GM21619 (cell line): Measurements from ENCODE around the gene CCDC88B.

Experiments used
- ATAC-seq: cut with Tn5 transposase; IDR thresholded peaks from one replicate; pipeline ENCODE4 v1.9.1; 2021; ENCODE audit not compliant: unreplicated experiment

CCDC88B gene

DNA sequence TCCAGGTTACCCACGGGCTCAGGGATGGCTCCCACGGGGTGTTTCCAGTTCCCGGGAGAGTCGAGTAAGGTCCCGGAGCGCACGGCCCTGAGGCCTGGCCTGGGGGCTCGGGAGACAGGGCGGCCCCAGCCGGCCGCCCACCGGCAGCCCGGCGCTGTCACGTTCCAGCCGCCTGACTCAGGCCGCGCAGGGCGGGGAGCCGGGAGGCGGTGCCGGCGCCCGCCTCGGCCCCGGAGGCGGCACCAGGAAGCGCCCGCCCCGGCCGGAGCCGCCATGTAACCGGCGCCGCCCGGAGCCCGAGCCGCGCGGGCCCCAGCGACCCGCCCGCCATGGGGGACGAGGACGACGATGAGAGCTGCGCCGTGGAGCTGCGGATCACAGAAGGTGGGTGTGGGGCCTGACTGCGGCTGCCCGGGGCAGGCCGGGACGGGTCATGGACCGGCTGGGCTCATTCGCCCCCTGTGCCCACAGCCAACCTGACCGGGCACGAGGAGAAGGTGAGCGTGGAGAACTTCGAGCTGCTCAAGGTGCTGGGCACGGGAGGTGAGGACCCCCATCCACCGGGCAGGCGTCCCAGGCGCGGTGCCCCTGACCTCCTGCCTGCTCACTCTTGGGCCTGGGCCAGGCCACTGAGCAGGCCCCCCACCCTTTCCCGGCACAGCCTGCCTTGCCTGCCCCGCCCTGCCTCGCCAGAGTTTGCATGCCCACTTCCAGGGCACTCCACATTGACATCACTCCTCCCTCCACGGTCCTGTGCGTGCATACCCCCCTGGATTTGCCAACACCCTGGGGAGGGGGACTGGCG, 19.1 kb downstream of the CCDC88B start, which contains the start of gene RPS6KA4:
Gene RPS6KA4, plus strand, starts transcription at position 256 of the 805 bp plus-strand sequence. Its CDS starts 74 bp downstream, at position 330.
- no peak for ATAC-seq

DNA sequence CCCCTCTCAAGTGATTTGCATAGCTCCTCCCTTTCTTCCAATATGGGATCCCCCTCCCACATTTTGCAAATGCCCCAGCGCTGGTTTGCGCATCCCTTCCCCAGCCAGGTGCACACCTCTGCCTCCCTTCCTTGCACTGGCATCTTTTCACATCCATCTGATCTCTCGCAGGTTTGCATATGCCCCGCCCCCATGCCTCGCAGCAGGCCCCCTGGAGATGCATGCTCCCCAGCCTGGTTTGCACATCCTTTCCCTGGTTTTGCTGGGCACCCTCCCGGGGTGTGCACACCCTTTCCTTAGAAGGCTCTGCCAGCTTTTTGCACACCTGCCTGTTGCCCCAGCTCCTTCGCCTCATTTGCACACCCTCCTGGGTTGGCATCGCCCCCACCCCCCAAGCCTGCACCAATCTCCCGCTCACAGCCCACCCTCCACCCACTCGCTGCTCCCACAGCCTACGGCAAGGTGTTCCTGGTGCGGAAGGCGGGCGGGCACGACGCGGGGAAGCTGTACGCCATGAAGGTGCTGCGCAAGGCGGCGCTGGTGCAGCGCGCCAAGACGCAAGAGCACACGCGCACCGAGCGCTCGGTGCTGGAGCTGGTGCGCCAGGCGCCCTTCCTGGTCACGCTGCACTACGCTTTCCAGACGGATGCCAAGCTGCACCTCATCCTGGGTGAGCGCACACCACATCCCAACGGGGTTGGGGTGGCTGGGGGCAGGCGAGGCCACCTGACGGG, 19.9 kb downstream of the CCDC88B start:
- no peak for ATAC-seq

GRCh38 chr11:64360448-64360921, 20.5 kb downstream of the CCDC88B start:
- no peak for ATAC-seq

DNA sequence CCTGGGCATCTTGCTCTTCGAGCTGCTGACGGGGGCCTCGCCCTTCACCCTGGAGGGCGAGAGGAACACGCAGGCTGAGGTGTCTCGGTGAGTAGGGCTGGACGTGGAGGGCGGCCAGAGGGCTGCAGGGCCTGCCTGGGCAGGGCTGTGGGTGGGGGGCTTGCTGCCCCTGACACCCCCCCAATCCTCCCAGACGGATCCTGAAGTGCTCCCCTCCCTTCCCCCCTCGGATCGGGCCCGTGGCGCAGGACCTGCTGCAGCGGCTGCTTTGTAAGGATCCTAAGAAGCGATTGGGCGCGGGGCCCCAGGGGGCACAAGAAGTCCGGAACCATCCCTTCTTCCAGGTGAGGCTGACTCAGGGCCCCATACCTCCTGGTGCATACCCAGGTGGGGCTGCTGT, 21.7 kb downstream of the CCDC88B start:
- no peak for ATAC-seq

DNA sequence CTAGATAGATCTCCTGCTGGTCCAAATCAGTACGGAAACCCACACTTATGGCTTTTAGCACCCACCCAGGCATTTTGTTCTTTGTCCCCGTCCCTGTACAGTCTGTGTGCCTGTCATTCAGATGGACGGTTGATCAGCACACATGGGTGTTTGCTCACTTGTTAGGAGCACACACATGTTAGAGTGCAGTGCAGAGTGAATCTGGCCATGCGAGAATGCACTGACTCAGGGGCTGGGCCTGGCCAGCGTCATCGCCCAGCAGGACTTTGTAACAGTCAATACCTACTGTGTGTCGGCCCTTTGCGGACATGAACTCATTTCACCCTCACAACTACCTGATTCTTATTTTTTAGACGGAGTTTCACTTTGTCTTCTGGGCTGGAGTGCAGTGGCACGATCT, 22.3 kb downstream of the CCDC88B start:
- no peak for ATAC-seq

DNA sequence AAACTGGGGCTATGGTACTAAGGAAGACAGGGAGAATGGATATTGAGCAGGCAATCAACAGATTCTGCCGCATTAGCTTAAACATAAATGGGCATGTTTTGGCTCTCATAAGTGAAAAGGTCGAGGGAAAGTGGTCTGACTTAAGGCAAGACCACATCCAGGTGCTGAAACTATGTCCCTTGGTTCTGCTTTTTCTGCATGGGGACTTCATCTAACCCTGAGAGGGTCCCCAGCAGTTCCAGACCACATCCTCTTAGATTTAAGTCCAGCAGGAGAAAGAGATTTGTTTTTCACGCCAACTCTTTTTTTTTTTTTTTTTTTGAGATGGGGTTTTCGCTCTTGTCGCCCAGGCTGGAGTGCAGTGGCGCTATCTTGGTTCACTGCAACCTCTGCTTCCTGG, 24.4 kb downstream of the CCDC88B start:
- ATAC-seq: no peak

DNA sequence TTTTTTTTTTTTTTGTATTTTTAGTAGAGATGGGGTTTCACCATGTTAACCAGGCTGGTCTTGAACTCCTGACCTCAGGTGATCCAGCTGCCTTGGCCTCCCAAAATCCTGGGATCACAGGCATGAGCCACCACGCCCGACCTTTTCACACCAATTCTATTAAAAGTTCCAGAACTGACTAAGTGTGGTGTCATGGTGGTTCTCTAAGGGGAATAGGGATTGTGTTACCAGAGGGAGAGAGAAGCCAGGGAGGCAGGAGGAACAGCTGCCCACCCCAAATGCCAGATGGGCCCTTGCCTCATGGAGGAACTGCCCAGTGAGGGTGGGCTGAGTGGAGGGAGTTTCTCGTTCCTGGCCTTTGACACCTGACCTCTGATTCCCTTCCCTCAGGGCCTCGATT, 24.9 kb downstream of the CCDC88B start:
- ATAC-seq: no peak

- no peak for ATAC-seq
Measured at GRCh38 chr11:64366751-64367150, 26.7 kb downstream of the CCDC88B start.

- no peak for ATAC-seq
Measured at GRCh38 chr11:64367931-64368672, 28.1 kb downstream of the CCDC88B start.

DNA sequence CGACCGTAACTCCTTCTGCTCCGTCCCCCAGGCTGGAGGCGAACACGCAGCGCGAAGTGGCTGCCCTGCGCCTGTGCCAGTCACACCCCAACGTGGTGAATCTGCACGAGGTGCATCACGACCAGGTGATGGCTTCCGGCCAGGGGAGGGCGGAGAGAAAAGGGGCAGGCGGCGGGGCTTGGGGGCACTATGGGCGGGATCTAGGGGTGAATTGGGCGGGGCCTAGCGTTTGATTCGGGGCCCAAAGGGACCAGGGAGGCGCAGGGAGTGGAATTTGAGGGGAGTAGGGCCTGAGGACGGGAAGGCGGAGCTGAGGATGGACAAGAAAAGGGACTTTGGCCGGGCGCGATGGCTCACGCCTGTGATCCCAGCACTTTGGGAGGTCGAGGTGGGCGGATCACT, 28.7 kb downstream of the CCDC88B start:
- no peak for ATAC-seq

DNA sequence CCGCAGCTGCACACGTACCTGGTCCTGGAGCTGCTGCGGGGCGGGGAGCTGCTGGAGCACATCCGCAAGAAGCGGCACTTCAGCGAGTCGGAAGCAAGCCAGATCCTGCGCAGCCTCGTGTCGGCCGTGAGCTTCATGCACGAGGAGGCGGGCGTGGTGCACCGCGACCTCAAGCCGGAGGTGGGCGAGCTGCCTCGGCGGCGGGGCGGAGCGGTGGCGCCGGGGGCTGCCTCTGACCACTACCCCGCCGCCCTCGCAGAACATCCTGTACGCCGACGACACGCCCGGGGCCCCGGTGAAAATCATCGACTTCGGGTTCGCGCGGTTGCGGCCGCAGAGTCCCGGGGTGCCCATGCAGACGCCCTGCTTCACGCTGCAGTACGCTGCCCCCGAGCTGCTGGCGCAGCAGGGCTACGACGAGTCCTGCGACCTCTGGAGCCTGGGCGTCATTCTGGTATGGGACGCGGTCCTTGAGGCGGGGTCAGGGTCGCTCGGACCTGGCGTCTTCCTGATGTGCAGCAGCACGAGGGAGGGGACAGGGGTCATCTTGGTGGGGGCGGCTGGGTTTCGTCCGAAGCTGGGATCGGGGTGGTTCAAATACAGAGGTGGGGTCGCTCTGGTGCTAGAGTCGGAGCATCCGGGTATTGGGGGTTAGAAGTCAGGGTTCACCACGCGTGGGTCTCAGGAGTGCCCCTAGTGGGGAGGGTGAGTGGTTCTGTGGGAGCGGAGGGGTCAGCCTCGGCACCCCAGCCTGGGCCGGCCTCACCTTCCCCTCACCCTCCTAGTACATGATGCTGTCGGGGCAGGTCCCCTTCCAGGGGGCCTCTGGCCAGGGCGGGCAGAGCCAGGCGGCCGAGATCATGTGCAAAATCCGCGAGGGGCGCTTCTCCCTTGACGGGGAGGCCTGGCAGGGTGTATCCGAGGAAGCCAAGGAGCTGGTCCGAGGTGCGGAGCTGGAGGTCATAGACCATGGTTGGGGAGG, 29.7 kb downstream of the CCDC88B start:
- no peak for ATAC-seq

GRCh38 chr11:64371201-64371600, 31.2 kb downstream of the CCDC88B start:
- no peak for ATAC-seq

GRCh38 chr11:64372021-64372420, 32.0 kb downstream of the CCDC88B start:
- ATAC-seq: no peak

- no peak for ATAC-seq
Measured at GRCh38 chr11:64372802-64373597, 33.0 kb downstream of the CCDC88B start.

DNA sequence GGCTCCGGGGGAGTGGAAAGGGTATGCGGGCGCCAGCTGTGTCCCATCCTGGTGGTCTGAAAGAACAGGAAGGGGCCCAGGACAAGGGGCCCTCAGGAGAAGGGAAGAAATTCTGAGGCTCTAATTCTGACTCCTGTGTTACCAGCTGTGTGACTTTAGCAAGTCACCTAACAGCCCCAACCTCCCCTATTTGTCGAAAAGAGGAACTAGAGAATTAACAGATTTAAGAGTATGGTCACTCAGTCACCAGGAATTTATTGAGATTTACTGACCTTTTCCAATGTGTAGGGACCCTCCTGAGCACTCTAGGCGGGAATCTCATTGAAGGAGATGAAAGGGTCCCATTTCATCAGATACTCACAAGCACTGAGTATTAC, 33.6 kb downstream of the CCDC88B start:
- no peak for ATAC-seq

DNA sequence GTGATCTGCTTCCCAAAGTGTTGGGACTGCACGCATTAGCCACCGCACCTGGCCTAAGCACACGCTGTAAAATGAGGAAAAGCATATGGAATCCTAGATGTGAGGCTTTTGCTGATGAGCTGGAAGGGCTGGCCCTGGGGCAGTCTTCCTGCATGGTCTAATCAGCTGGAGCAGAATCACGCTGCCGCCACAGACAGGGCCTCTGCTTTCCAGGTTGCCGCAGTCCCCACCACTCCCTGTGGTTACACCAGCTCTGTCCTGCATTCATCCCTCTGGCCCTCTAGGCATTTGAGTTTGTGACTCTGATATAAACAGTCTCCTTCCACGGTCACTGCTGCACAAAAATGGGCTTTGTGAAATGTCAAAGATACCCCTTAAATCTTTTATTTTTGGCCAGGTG, 36.1 kb downstream of the CCDC88B start:
- no peak for ATAC-seq

DNA sequence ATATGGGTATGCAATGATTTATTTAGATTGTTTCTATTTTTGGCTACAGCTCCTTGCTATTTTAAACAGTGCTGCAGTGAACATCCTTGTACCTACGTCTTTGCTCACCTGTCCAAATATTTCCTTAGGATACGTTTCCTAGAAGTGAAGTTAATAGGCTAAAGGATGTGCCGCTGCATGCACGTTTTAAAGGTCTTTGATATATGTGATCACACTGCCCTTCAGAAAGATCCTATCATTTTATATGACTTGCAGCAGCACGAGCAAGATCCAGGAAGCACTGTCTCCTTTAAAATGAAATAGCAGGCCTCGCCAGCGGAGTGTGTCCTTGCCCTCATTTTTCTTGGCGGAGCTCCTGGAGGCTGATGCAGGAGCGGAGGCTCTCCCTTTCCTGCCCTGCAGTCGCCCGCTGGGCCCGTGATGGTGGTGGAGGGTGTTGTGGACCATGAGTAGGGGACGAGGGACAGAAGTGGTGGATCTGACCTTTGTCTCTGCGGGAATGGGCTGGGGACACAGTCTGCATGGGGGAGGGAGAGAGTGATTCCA, 38.4 kb downstream of the CCDC88B start:
- ATAC-seq: no peak

- ATAC-seq: no peak
Measured at GRCh38 chr11:64379160-64379559, 39.2 kb downstream of the CCDC88B start.
